ENCODE results near the gene DES. TPM values are rescaled to one million over a fixed set of nuclear protein-coding genes. Genes with fewer than 3 reads are reported as not detected.
A peak's percentile ranks its signal among the peaks of the same experiment; 100 is the strongest.

The DES gene
- total and polyA plus RNA-seq, 2 donors (not counting 1 experiment from before 2014, with no cell fraction given) = not detected

DNA sequence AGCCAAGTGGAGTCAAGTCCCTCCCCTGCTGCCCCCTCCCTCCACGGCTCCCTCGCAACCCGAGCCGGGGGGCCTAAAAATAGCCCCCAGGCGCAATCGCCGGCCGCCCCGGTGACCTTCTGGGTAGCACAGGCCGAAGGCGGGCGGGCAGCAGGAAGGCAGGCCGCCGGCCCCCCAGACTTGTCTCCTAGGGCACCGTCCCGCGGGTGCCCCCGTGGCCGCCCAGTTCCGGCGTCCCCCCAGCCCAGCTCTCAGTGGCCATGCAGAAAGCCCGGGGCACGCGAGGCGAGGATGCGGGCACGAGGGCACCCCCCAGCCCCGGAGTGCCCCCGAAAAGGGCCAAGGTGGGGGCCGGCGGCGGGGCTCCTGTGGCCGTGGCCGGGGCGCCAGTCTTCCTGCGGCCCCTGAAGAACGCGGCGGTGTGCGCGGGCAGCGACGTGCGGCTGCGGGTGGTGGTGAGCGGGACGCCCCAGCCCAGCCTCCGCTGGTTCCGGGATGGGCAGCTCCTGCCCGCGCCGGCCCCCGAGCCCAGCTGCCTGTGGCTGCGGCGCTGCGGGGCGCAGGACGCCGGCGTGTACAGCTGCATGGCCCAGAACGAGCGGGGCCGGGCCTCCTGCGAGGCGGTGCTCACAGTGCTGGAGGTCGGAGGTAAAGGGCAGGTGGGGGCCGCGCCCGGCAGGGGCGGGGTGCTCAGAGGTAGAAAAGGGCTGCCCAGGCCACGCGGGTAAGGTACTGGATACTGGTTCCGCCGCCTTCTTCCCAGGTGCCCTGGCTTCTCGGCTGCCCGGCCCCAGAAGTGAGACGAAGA, 16.7 kb downstream of the DES start, which contains the start of gene SPEG:
TSS of gene SPEG (plus strand) at position 126 of the 808 bp plus-strand sequence. CDS start at position 261, 135 bp downstream.
- peaks cover 36% of the 10 kb centered on the region for H3K27me3 Mint-ChIP-seq
- H3K27ac Mint-ChIP-seq = no peak within 1 kb of the TSS
- no peak within 1 kb of the TSS for H2AFZ ChIP-seq (ENCODE audit: insufficient read depth, low read depth, low read length, poor library complexity, severe bottlenecking)
- CTCF ChIA-PET = no interaction called here
- no peaks in the 10 kb centered on the region for H3K79me2 ChIP-seq (ENCODE audit: control insufficient read depth, insufficient read depth, low read length)
- peaks cover 0 to 6% of the 10 kb centered on the region in 2 donors for H3K4me1 ChIP-seq (ENCODE audit: control insufficient read depth in 2 of 2, insufficient read depth in 2 of 2, low read length in 2 of 2)
- H3K27ac ChIP-seq (ENCODE audit: low read length in 2 of 2) = no peak within 1 kb of the TSS
- H3K27me3 ChIP-seq (replicated peaks in 1 of 4; ENCODE audit: control extremely low read depth in 1 of 4, control insufficient read depth in 3 of 4, insufficient read depth in 4 of 4, low read length in 3 of 4) = peaks cover 0 to 45% (median 16%) of the 10 kb centered on the region in 4 experiments
- H4K20me1 ChIP-seq (ENCODE audit: control insufficient read depth, insufficient read depth, low read length, poor library complexity, severe bottlenecking) = no peaks in the 10 kb centered on the region
- peaks cover 0 to 10% (median 0%) of the 10 kb centered on the region in 3 donors for H3K9me3 ChIP-seq (ENCODE audit: control extremely low read depth in 1 of 3, control insufficient read depth in 2 of 3, insufficient read depth in 1 of 3, low read length in 2 of 3)
- no peak for DNase-seq
- no peak for TF ChIP-seq EZH2 (IDR thresholded peaks at IDR 0.05; ENCODE audit: borderline replicate concordance, insufficient read depth, low read depth, low read length, poor library complexity, severe bottlenecking)
- TF ChIP-seq, protein P1, sequence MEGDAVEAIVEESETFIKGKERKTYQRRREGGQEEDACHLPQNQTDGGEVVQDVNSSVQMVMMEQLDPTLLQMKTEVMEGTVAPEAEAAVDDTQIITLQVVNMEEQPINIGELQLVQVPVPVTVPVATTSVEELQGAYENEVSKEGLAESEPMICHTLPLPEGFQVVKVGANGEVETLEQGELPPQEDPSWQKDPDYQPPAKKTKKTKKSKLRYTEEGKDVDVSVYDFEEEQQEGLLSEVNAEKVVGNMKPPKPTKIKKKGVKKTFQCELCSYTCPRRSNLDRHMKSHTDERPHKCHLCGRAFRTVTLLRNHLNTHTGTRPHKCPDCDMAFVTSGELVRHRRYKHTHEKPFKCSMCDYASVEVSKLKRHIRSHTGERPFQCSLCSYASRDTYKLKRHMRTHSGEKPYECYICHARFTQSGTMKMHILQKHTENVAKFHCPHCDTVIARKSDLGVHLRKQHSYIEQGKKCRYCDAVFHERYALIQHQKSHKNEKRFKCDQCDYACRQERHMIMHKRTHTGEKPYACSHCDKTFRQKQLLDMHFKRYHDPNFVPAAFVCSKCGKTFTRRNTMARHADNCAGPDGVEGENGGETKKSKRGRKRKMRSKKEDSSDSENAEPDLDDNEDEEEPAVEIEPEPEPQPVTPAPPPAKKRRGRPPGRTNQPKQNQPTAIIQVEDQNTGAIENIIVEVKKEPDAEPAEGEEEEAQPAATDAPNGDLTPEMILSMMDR (IDR thresholded peaks at IDR 0.05) = no peak
- 11% methylated on average over 74 of the region's 77 CpGs for WGBS (ENCODE audit: insufficient coverage)
- no peaks in the 10 kb centered on the region for H3K9me3 Mint-ChIP-seq (ENCODE audit: insufficient read depth)
- H3K36me3 ChIP-seq (replicated peaks in 1 of 2; ENCODE audit: control extremely low read depth in 1 of 2, control insufficient read depth in 1 of 2, extremely low read depth in 1 of 2, insufficient read depth in 2 of 2, low read length in 1 of 2) = no peaks in the 10 kb centered on the region
- H3K4me3 Mint-ChIP-seq = no peak within 1 kb of the TSS
- peak within 1 kb of the TSS; percentile 28 for H3K4me2 ChIP-seq (replicated peaks; ENCODE audit: low read depth, low read length, poor library complexity, severe bottlenecking)
- no peak within 1 kb of the TSS for H3K4me3 ChIP-seq (ENCODE audit: control extremely low read depth in 1 of 5, extremely low read depth in 1 of 5, insufficient read depth in 1 of 5, low read depth in 2 of 5, low read length in 4 of 5)
- no peak for ATAC-seq (ENCODE audit: low read depth)
- POLR2A ChIA-PET = no interaction called here
- intact Hi-C loops (cut with micrococcal nuclease) = no loop called here
- H3K4me1 Mint-ChIP-seq = no peaks in the 10 kb centered on the region
- no peak within 1 kb of the TSS for H3K9ac ChIP-seq (ENCODE audit: low read length)

DNA sequence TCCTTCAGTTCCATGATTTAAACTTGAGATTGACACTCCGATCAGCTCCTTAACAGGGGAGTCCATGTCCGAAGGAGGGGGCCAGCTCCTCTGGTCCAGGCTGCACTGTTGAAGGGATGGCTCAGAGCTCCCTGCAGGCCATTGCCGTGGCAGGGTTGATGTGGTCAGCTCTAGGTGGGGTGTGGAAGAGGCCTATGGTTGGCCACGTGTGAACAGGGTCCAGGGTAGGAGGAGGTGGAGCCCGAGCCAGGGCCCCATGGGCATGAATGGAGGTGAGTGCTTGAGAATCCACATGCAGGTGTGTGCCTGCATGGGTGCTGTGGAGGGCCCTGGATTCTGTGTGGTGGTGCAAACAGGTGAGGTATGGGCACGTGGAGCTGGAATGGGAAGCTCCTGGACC, 17.5 kb downstream of the DES start:
- Mint-ChIP-seq H3K27me3 (peaks cover 38% of the 10 kb centered on the region), H3K27ac (no peak overlapping the region), H3K4me1 (no peaks in the 10 kb centered on the region), H3K4me3 (no peak overlapping the region), H3K9me3 (ENCODE audit: insufficient read depth) (no peaks in the 10 kb centered on the region)
- TF ChIP-seq, protein P1 (IDR thresholded peaks at IDR 0.05) = no peak
- TF ChIP-seq EZH2 (IDR thresholded peaks at IDR 0.05; ENCODE audit: borderline replicate concordance, insufficient read depth, low read depth, low read length, poor library complexity, severe bottlenecking) = no peak
- Histone ChIP-seq H3K4me2 (replicated peaks; ENCODE audit: low read depth, low read length, poor library complexity, severe bottlenecking) (no peak overlapping the region), H2AFZ (ENCODE audit: insufficient read depth, low read depth, low read length, poor library complexity, severe bottlenecking) (no peak overlapping the region), H3K36me3 (replicated peaks in 1 of 2; ENCODE audit: control extremely low read depth in 1 of 2, control insufficient read depth in 1 of 2, extremely low read depth in 1 of 2, insufficient read depth in 2 of 2, low read length in 1 of 2) (no peaks in the 10 kb centered on the region), H3K9ac (ENCODE audit: low read length) (no peak overlapping the region), H3K4me1 (ENCODE audit: control insufficient read depth in 2 of 2, insufficient read depth in 2 of 2, low read length in 2 of 2) (peaks cover 0 to 6% of the 10 kb centered on the region in 2 donors), H4K20me1 (ENCODE audit: control insufficient read depth, insufficient read depth, low read length, poor library complexity, severe bottlenecking) (no peaks in the 10 kb centered on the region), H3K27me3 (replicated peaks in 1 of 4; ENCODE audit: control extremely low read depth in 1 of 4, control insufficient read depth in 3 of 4, insufficient read depth in 4 of 4, low read length in 3 of 4) (peaks cover 0 to 47% (median 16%) of the 10 kb centered on the region in 4 experiments), H3K27ac (ENCODE audit: low read length in 2 of 2) (no peak overlapping the region), H3K9me3 (ENCODE audit: control extremely low read depth in 1 of 3, control insufficient read depth in 2 of 3, insufficient read depth in 1 of 3, low read length in 2 of 3) (peaks cover 0 to 10% (median 0%) of the 10 kb centered on the region in 3 donors), H3K4me3 (ENCODE audit: control extremely low read depth in 1 of 5, extremely low read depth in 1 of 5, insufficient read depth in 1 of 5, low read depth in 2 of 5, low read length in 4 of 5) (no peak overlapping the region), H3K79me2 (ENCODE audit: control insufficient read depth, insufficient read depth, low read length) (no peaks in the 10 kb centered on the region)
- no peak for ATAC-seq (ENCODE audit: low read depth)
- ChIA-PET CTCF (interaction anchor here (1.2 kb wide), 1 partner anchor 22 kb away, joined by 3 read pairs; no protein-coding TSS in a partner anchor), POLR2A (no interaction called here)
- intact Hi-C loops (cut with micrococcal nuclease) = no loop called here
- DNase-seq = no peak
- 82% methylated on average over 6 of the region's 6 CpGs for WGBS (ENCODE audit: insufficient coverage)
